IgD-negative memory B cell (primary cell): ENCODE results near the gene KCNJ18. TPM values are rescaled to one million over a fixed set of nuclear protein-coding genes. Genes with fewer than 3 reads are reported as not detected.
"Not testable (repeated sequence)": the region's sequence is repeated elsewhere in the genome, so short reads cannot be mapped to it uniquely, and the experiment has no call there.

Source experiments
- H3K27ac Mint-ChIP-seq, 3 donors: one replicate each; pipeline ENCODE4 v1.8.0; 2020 to 2022; ENCODE audit warnings: mild to moderate bottlenecking in 3 of 3, mixed read lengths in 3 of 3, moderate library complexity in 1 of 3
- H3K27me3 Mint-ChIP-seq: one replicate; pipeline ENCODE4 v1.8.0; 2021; ENCODE audit warnings: mixed read lengths
- H3K36me3 Mint-ChIP-seq: one replicate; pipeline ENCODE4 v1.8.0; 2020; ENCODE audit warnings: mild to moderate bottlenecking, mixed read lengths
- H3K4me1 Mint-ChIP-seq, 3 donors: one replicate each; pipeline ENCODE4 v1.8.0; 2020 to 2022; ENCODE audit warnings: mixed read lengths in 3 of 3, mild to moderate bottlenecking in 1 of 3
- H3K4me3 Mint-ChIP-seq, 4 donors: one replicate each; pipeline ENCODE4 v1.8.0; 2020 to 2022; ENCODE audit warnings: mild to moderate bottlenecking in 4 of 4, mixed read lengths in 4 of 4, moderate library complexity in 3 of 4
- H3K9me3 Mint-ChIP-seq, 3 donors: one replicate each; pipeline ENCODE4 v1.8.0; 2020 to 2021; ENCODE audit warnings: mixed read lengths in 3 of 3, mild to moderate bottlenecking in 1 of 3
- polyA plus RNA-seq: library from polyadenylated mRNA; unstranded; fragments of 300-500 nt; fragmentation: Illumina TruSeq; gene quantifications from one replicate; pipeline ENCODE4 v1.2.3, GENCODE V29; 2021

Gene KCNJ18
- polyA plus RNA-seq = not detected

GRCh38 chr17:21691883-21692703 lies at the start of gene KCNJ18:
KCNJ18 (plus strand) TSS chr17:21692523; CDS start chr17:21702787, 10,264 bp downstream.
- H3K9me3 Mint-ChIP-seq, H3K4me3 Mint-ChIP-seq, H3K27ac Mint-ChIP-seq, H3K4me1 Mint-ChIP-seq, H3K36me3 Mint-ChIP-seq, H3K27me3 Mint-ChIP-seq: not testable (repeated sequence)

- H3K4me1 Mint-ChIP-seq, H3K27me3 Mint-ChIP-seq, H3K4me3 Mint-ChIP-seq, H3K9me3 Mint-ChIP-seq, H3K27ac Mint-ChIP-seq, H3K36me3 Mint-ChIP-seq: not testable (repeated sequence)
Measured at GRCh38 chr17:21648125-21648524, 44.2 kb upstream of the KCNJ18 start.

GRCh38 chr17:21650043-21650442 lies 42.3 kb upstream of the KCNJ18 start:
- H3K4me3 Mint-ChIP-seq, H3K9me3 Mint-ChIP-seq, H3K27ac Mint-ChIP-seq: not testable (repeated sequence)

GRCh38 chr17:21652049-21652448 lies 40.3 kb upstream of the KCNJ18 start:
- not testable (repeated sequence) for H3K9me3 Mint-ChIP-seq, H3K4me1 Mint-ChIP-seq, H3K36me3 Mint-ChIP-seq, H3K27ac Mint-ChIP-seq, H3K4me3 Mint-ChIP-seq, H3K27me3 Mint-ChIP-seq

More at GRCh38 chr17:21650043-21650442, 42.3 kb upstream of the KCNJ18 start:
- not testable (repeated sequence) for H3K4me1 Mint-ChIP-seq, H3K27me3 Mint-ChIP-seq, H3K36me3 Mint-ChIP-seq

- H3K4me3 Mint-ChIP-seq, H3K27ac Mint-ChIP-seq, H3K27me3 Mint-ChIP-seq, H3K9me3 Mint-ChIP-seq, H3K36me3 Mint-ChIP-seq, H3K4me1 Mint-ChIP-seq: not testable (repeated sequence)
Measured at GRCh38 chr17:21653211-21653610, 39.1 kb upstream of the KCNJ18 start.

GRCh38 chr17:21656518-21657309 lies 35.6 kb upstream of the KCNJ18 start:
- H3K27me3 Mint-ChIP-seq, H3K4me3 Mint-ChIP-seq, H3K9me3 Mint-ChIP-seq, H3K36me3 Mint-ChIP-seq, H3K4me1 Mint-ChIP-seq, H3K27ac Mint-ChIP-seq: not testable (repeated sequence)

- not testable (repeated sequence) for H3K27ac Mint-ChIP-seq, H3K36me3 Mint-ChIP-seq, H3K4me1 Mint-ChIP-seq, H3K27me3 Mint-ChIP-seq, H3K4me3 Mint-ChIP-seq, H3K9me3 Mint-ChIP-seq
Measured at GRCh38 chr17:21659635-21660034, 32.7 kb upstream of the KCNJ18 start.

GRCh38 chr17:21661455-21661854 lies 30.9 kb upstream of the KCNJ18 start:
- H3K4me3 Mint-ChIP-seq, H3K36me3 Mint-ChIP-seq, H3K27ac Mint-ChIP-seq, H3K27me3 Mint-ChIP-seq, H3K4me1 Mint-ChIP-seq, H3K9me3 Mint-ChIP-seq: not testable (repeated sequence)

GRCh38 chr17:21663166-21663565 lies 29.2 kb upstream of the KCNJ18 start:
- H3K36me3 Mint-ChIP-seq, H3K27me3 Mint-ChIP-seq: not testable (repeated sequence)

GRCh38 chr17:21663614-21664474 lies 28.5 kb upstream of the KCNJ18 start:
- H3K4me3 Mint-ChIP-seq, H3K36me3 Mint-ChIP-seq, H3K27me3 Mint-ChIP-seq, H3K27ac Mint-ChIP-seq, H3K4me1 Mint-ChIP-seq, H3K9me3 Mint-ChIP-seq: not testable (repeated sequence)

More at GRCh38 chr17:21663166-21663565, 29.2 kb upstream of the KCNJ18 start:
- H3K9me3 Mint-ChIP-seq, H3K4me3 Mint-ChIP-seq, H3K4me1 Mint-ChIP-seq, H3K27ac Mint-ChIP-seq: not testable (repeated sequence)

GRCh38 chr17:21665171-21665570 lies 27.2 kb upstream of the KCNJ18 start:
- H3K4me3 Mint-ChIP-seq, H3K27me3 Mint-ChIP-seq, H3K9me3 Mint-ChIP-seq, H3K36me3 Mint-ChIP-seq, H3K4me1 Mint-ChIP-seq, H3K27ac Mint-ChIP-seq: not testable (repeated sequence)

- not testable (repeated sequence) for H3K27me3 Mint-ChIP-seq, H3K36me3 Mint-ChIP-seq, H3K9me3 Mint-ChIP-seq, H3K4me3 Mint-ChIP-seq, H3K27ac Mint-ChIP-seq, H3K4me1 Mint-ChIP-seq
Measured at GRCh38 chr17:21665935-21666493, 26.3 kb upstream of the KCNJ18 start.

GRCh38 chr17:21666711-21667412 lies 25.5 kb upstream of the KCNJ18 start:
- H3K27me3 Mint-ChIP-seq = not testable (repeated sequence)

GRCh38 chr17:21667413-21668117 lies 24.8 kb upstream of the KCNJ18 start:
- not testable (repeated sequence) for H3K27ac Mint-ChIP-seq, H3K9me3 Mint-ChIP-seq, H3K36me3 Mint-ChIP-seq, H3K4me3 Mint-ChIP-seq, H3K27me3 Mint-ChIP-seq, H3K4me1 Mint-ChIP-seq

More at GRCh38 chr17:21666711-21667412, 25.5 kb upstream of the KCNJ18 start:
- not testable (repeated sequence) for H3K9me3 Mint-ChIP-seq, H3K27ac Mint-ChIP-seq, H3K36me3 Mint-ChIP-seq, H3K4me3 Mint-ChIP-seq, H3K4me1 Mint-ChIP-seq
